HEK293 (cell line): ENCODE measurements around the gene NDUFAF5.

Experiments
- CTCF ChIA-PET: fragments of 350-600 bp; formaldehyde crosslinking; extraction: SDS; loops from one replicate; lab custom pipeline; 2021; ENCODE audit warnings: antibody characterized with exemption; lab: Yijun Ruan, JAX
- POLR2A ChIA-PET: fragments of 300-600 bp; formaldehyde crosslinking; extraction: SDS; loops from one replicate; lab custom pipeline; 2020; ENCODE audit warnings: antibody characterized with exemption, inconsistent platforms; lab: Yijun Ruan, JAX
- H3K27ac ChIP-seq: fragments of 200-500 bp; sonication (Bioruptor generic); 2 replicates; pipeline ENCODE4 v1.5.1; 2014; ENCODE audit warnings: low read depth, low read length, control low read depth, inconsistent platforms; ENCODE audit errors: extremely low read depth
- H3K36me3 ChIP-seq, 2 experiments: fragments of 200-500 bp in 1 of 2; sonication (Bioruptor generic) in 1 of 2; 1 replicate in 1 of 2; 2 replicates in 1 of 2; pipeline ENCODE4 v1.5.1; 2014 to 2017; ENCODE audit warnings: inconsistent platforms in 2 of 2, low read length in 2 of 2; ENCODE audit not compliant: control insufficient read depth in 2 of 2, insufficient read depth in 1 of 2
- H3K4me1 ChIP-seq: fragments of 200-500 bp; sonication (Bioruptor generic); 2 replicates; pipeline ENCODE4 v1.5.1; 2014; ENCODE audit warnings: mild to moderate bottlenecking, low read length, inconsistent platforms; ENCODE audit not compliant: control insufficient read depth, insufficient read depth
- H3K4me3 ChIP-seq: 2 replicates; pipeline ENCODE4 v1.5.1; 2011; ENCODE audit warnings: low read depth, mild to moderate bottlenecking, control low read depth, low read length, moderate library complexity
- H3K9me3 ChIP-seq: fragments of 200-500 bp; sonication (Bioruptor generic); 2 replicates; pipeline ENCODE4 v1.5.1; 2014; ENCODE audit warnings: low read depth, low read length, inconsistent platforms; ENCODE audit not compliant: control insufficient read depth, insufficient read depth
- BCL11A ChIP-seq: fragments of 450-650 bp; formaldehyde crosslinking; IDR thresholded peaks from 2 replicates; pipeline ENCODE4 v1.5.1; 2016; ENCODE audit warnings: low read depth, missing biosample characterization, missing genetic modification characterization
- GFI1B ChIP-seq: fragments of 450-650 bp; formaldehyde crosslinking; IDR thresholded peaks from 2 replicates; pipeline ENCODE4 v1.5.1; 2016; ENCODE audit warnings: missing biosample characterization, missing genetic modification characterization
- GLIS2 ChIP-seq: fragments of 450-650 bp; formaldehyde crosslinking; IDR thresholded peaks from 2 replicates; pipeline ENCODE4 v1.5.1; 2016; ENCODE audit warnings: missing biosample characterization, missing genetic modification characterization
- IKZF3 ChIP-seq: fragments of 450-650 bp; IDR thresholded peaks from 2 replicates; pipeline ENCODE4 v1.5.0; 2018; ENCODE audit warnings: missing biosample characterization, mild to moderate bottlenecking, missing genetic modification characterization, moderate library complexity
- MEIS1 ChIP-seq: sonication (generic); formaldehyde crosslinking; IDR thresholded peaks from 2 replicates; pipeline ENCODE4 v1.8.1; 2022; ENCODE audit warnings: missing genetic modification reagents, mild to moderate bottlenecking, borderline replicate concordance
- PRDM2 ChIP-seq: fragments of 450-650 bp; formaldehyde crosslinking; IDR thresholded peaks from 2 replicates; pipeline ENCODE4 v1.5.1; 2016; ENCODE audit warnings: missing biosample characterization, missing genetic modification characterization, borderline replicate concordance
- ZBTB26 ChIP-seq: fragments of 450-650 bp; formaldehyde crosslinking; optimal IDR thresholded peaks from 2 replicates; pipeline ENCODE3; 2016; ENCODE audit warnings: missing biosample characterization, mild to moderate bottlenecking, missing genetic modification characterization
- ZBTB48 ChIP-seq: fragments of 450-650 bp; formaldehyde crosslinking; IDR thresholded peaks from 2 replicates; pipeline ENCODE4 v1.5.1; 2016; ENCODE audit warnings: missing biosample characterization, missing genetic modification characterization
- ZBTB8A ChIP-seq: fragments of 450-650 bp; formaldehyde crosslinking; IDR thresholded peaks from 2 replicates; pipeline ENCODE4 v1.5.1; 2016; ENCODE audit warnings: missing biosample characterization, missing genetic modification characterization
- ZNF138 ChIP-seq: fragments of 450-650 bp; formaldehyde crosslinking; IDR thresholded peaks from 2 replicates; pipeline ENCODE4 v1.5.1; 2016; ENCODE audit warnings: missing biosample characterization, missing genetic modification characterization, borderline replicate concordance
- ZNF140 ChIP-seq: fragments of 450-650 bp; formaldehyde crosslinking; IDR thresholded peaks from 2 replicates; pipeline ENCODE4 v1.5.1; 2016; ENCODE audit warnings: missing biosample characterization, missing genetic modification characterization
- ZNF24 ChIP-seq: fragments of 450-650 bp; formaldehyde crosslinking; IDR thresholded peaks from 2 replicates; pipeline ENCODE4 v1.5.1; 2016; ENCODE audit warnings: missing biosample characterization, missing genetic modification characterization
- ZNF341 ChIP-seq: fragments of 450-650 bp; formaldehyde crosslinking; IDR thresholded peaks from 2 replicates; pipeline ENCODE4; 2016; ENCODE audit warnings: low read depth, missing biosample characterization, missing genetic modification characterization
- ZNF391 ChIP-seq: fragments of 450-650 bp; formaldehyde crosslinking; IDR thresholded peaks from 2 replicates; pipeline ENCODE4 v1.5.1; 2016; ENCODE audit warnings: low read depth, missing biosample characterization, missing genetic modification characterization, borderline replicate concordance
- ZNF416 ChIP-seq: fragments of 450-650 bp; formaldehyde crosslinking; IDR thresholded peaks from 2 replicates; pipeline ENCODE4 v1.5.1; 2016; ENCODE audit warnings: missing biosample characterization, missing genetic modification characterization
- ZNF521 ChIP-seq: fragments of 450-650 bp; formaldehyde crosslinking; IDR thresholded peaks from 2 replicates; pipeline ENCODE4 v1.5.1; 2017; ENCODE audit warnings: missing biosample characterization, mild to moderate bottlenecking, missing genetic modification characterization
- ZNF544 ChIP-seq: fragments of 450-650 bp; formaldehyde crosslinking; IDR thresholded peaks from 2 replicates; pipeline ENCODE4 v1.5.0; 2017; ENCODE audit warnings: missing biosample characterization, missing genetic modification characterization
- ZNF585B ChIP-seq: fragments of 450-650 bp; formaldehyde crosslinking; IDR thresholded peaks from 2 replicates; pipeline ENCODE4 v1.5.1; 2016; ENCODE audit warnings: missing biosample characterization, missing genetic modification characterization
- ZNF776 ChIP-seq: fragments of 450-650 bp; formaldehyde crosslinking; IDR thresholded peaks from 2 replicates; pipeline ENCODE4 v1.5.0; 2017; ENCODE audit warnings: missing biosample characterization, missing genetic modification characterization, borderline replicate concordance

Gene NDUFAF5

GRCh38 chr20:13856354-13856753 lies 71.5 kb downstream of the NDUFAF5 start:
- CTCF ChIA-PET, result interaction anchor here (1.2 kb wide), 1 partner anchor 139 kb away, joined by 6 read pairs; the partner anchor contains the start of gene MACROD2

GRCh38 chr20:13857304-13857703 lies 72.5 kb downstream of the NDUFAF5 start:
- Histone ChIP-seq H3K4me3 (no peak overlapping the region), H3K27ac (no peak overlapping the region), H3K36me3 (no peaks in the 10 kb centered on the region), H3K4me1 (no peaks in the 10 kb centered on the region), H3K9me3 (no peaks in the 10 kb centered on the region)
- ChIA-PET CTCF (interaction anchor here (0.6 to 1.2 kb wide), 2 partner anchors 138 to 1745 kb away, joined by 4 to 6 read pairs; partner anchors contain the start of gene MACROD2), POLR2A (interaction anchor here (0.6 kb wide), 1 partner anchor 144 kb away, joined by 3 read pairs; no protein-coding TSS in a partner anchor)
- TF ChIP-seq MEIS1 (CRISPR knock-in tag), result no peak
- TF ChIP-seq ZBTB8A (tag by site-specific recombination), result no peak
- TF ChIP-seq ZNF140, result no peak
- no peak for TF ChIP-seq ZNF544 (tag by site-specific recombination)
- TF ChIP-seq ZNF776, result no peak
- TF ChIP-seq ZNF521 (tag by site-specific recombination), result no peak
- TF ChIP-seq ZNF391 (tag by site-specific recombination), result no peak
- no peak for TF ChIP-seq ZNF416 (tag by site-specific recombination)
- TF ChIP-seq ZNF24, result no peak
- TF ChIP-seq ZBTB48, result no peak
- no peak for TF ChIP-seq ZNF138 (tag by site-specific recombination)
- no peak for TF ChIP-seq GLIS2 (tag by site-specific recombination)
- no peak for TF ChIP-seq GFI1B (tag by site-specific recombination)
- no peak for TF ChIP-seq ZNF585B (tag by site-specific recombination)

More at GRCh38 chr20:13856354-13856753, 71.5 kb downstream of the NDUFAF5 start:
- Histone ChIP-seq H3K9me3 (no peaks in the 10 kb centered on the region), H3K4me3 (no peak overlapping the region), H3K27ac (no peak overlapping the region), H3K36me3 (no peaks in the 10 kb centered on the region), H3K4me1 (no peaks in the 10 kb centered on the region)
- TF ChIP-seq BCL11A (tag by site-specific recombination) (no peak), IKZF3 (tag by site-specific recombination) (no peak), PRDM2 (tag by site-specific recombination) (no peak), ZNF341 (tag by site-specific recombination) (no peak)
- POLR2A ChIA-PET, result no interaction called here

GRCh38 chr20:13857961-13858360 lies 73.1 kb downstream of the NDUFAF5 start:
- ChIA-PET POLR2A (interaction anchor here (0.6 kb wide), 1 partner anchor 145 kb away, joined by 3 read pairs; no protein-coding TSS in a partner anchor), CTCF (interaction anchor here (0.8 kb wide), 1 partner anchor 13 kb away, joined by 3 read pairs; no protein-coding TSS in a partner anchor)
- no peak overlapping the region for H3K4me3 ChIP-seq
- no peaks in the 10 kb centered on the region for H3K9me3 ChIP-seq
- H3K4me1 ChIP-seq, result no peaks in the 10 kb centered on the region
- TF ChIP-seq ZNF416 (tag by site-specific recombination) (no peak), ZBTB26 (tag by site-specific recombination) (no peak)
- H3K27ac ChIP-seq, result no peak overlapping the region
- H3K36me3 ChIP-seq, result no peaks in the 10 kb centered on the region
